DMS 273 treated with DMSO at 0.1 percent for 48 hours (cell line): ENCODE results near the gene ADH1C.
"Not testable (repeated sequence)": the region's sequence is repeated elsewhere in the genome, so short reads cannot be mapped to it uniquely, and the experiment has no call there.

Experiments used
- DNase-seq: peaks from one replicate; lab custom pipeline; 2025; lab: John Stamatoyannopoulos, UW

ADH1C gene

GRCh38 chr4:99352602-99353537 lies at the start of gene ADH1C:
TSS of gene ADH1C (minus strand) at chr4:99352746. CDS start at chr4:99352675, 71 bp downstream.
- no peak for DNase-seq

DNA sequence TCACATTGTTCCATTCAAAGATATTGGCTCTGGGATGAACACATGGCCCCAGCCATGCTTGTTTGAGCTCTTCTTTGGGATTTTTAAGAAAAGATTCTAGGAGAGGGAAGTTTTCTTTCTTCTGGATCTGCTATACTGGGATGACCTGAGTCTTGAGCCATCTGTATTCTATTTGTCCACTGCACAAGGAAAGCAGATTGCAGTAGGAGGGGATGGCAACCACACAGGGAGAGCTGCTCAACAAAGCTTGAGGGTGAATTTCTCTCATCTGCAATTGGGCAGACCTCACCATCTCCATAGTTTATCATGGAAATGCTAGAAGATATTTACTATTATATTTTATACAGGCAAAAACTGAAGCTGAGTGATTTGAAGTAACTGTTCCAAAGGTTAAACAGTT lies 48.3 kb upstream of the ADH1C start:
- DNase-seq = no peak

- DNase-seq = no peak
Observed at GRCh38 chr4:99399017-99399416, 46.5 kb upstream of the ADH1C start.

DNA sequence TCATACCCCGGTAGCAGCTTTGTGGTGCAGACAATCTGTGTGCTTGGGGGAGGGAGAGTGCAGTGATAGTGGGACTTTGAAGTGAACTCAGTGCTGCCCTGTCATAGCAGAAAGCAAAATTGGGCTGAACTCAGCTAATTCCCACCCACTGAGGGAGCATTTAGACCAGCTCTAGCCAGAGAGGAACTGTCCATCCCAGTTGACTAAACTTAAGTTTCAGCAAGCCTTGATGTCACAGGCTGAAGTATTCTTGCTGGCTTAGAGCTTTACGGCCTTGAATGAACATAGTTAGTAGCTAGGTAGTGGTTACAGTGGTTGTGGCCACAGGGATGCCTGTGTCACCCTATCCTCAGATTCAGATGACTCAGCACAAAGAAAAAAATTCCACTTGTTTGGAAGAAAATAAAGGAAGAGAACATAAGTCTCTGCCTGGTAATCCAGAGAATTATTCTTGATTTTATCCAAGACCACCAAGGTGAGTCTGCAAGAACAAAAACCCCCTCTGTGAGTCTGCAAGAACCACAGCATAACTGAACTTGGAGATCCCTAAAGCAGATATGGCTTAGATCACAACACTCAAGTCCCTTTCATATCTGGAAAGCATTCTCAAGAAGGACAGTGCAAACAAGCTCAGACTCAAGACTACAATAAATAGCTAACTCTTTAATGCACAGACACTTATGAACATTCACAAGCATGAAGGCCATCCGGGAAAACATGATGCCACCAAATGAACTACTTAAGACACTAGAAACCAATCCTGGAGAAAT lies 43.2 kb upstream of the ADH1C start:
- DNase-seq = no peak

- DNase-seq = no peak
Observed at GRCh38 chr4:99394896-99395295, 42.4 kb upstream of the ADH1C start.

DNA sequence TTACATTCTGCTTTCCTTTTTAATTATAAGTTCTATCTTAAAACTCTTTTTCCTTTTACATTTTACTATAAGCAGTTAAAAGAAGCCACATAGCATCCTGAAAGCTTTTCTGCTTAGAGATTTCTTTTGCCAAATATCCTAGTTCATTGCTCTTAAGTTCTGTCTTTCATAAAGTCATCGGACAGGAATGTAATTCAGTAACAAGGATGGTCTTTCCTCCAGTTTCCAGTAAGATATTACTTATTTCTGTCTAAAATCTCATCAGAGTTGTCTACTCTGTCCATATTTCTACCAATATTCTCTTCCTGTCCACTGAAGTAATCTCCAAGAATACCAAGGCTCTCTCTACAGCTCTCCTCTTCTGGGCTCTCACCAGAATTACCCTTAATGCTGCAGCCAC lies 37.5 kb upstream of the ADH1C start:
- DNase-seq = no peak

DNA sequence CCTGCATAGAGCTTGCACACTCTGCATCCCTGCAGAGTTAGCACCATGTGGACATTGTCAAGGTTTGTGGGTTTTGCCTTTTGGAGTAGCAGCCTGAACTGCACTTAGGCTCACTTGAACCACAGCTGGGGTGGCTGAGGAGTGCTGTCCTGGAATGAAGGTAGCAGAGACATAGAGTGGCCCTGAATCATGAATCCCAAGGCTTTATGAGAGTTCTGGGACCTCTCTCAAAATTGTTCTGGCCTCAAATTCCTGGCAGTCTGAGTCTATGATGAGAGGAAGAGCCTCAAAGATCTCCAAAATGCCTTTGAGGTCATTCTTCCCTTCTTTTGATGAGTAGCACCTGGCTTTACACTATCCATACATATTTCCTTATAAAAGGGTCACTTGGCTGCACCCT lies 37.1 kb upstream of the ADH1C start:
- no peak for DNase-seq

DNA sequence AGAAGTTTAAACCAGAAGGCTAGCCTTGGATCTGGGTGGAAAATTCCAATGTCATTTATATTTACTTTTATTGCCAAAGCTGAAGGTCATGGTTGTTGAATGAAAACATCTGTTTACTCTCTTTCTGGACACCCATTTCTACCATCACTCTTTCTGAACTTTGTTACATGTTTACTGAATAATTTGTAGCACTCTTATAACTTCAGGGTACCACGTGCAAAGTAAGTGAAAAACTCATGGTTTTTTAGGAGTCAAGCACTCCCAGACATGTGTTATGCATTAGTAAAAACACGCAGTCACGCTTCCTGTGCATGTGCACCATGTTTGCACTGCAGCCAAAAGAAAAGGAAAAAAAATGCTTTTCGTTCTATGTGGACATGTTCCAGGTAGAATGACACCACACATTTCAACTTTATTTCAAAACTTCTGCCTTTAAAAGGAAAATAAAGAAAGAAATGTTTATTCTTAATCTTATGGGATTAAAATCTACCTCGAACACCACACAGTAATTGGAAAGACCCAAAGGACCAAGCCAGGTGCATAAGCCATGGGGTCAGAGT lies 31.4 kb upstream of the ADH1C start:
- no peak for DNase-seq

DNA sequence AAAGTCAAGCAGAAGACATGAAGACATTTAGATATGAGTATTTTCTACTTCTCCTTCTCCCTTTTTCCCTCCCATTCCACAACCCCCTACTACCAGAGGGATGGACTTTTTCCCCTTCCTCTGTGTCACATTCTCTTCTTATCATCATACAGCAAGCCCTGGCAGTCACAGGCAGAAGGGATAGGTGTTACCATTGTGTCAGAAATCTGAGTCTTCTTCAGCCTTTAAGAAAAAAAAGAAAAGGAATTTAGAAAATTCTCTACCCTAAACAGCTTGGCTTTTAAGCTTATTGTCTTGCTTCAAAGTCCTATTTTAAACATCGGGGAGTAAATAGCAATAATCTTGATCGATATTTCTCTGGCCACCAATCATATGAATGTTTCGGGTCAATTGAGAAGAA lies 30.9 kb upstream of the ADH1C start:
- no peak for DNase-seq

- no peak for DNase-seq
Observed at GRCh38 chr4:99382745-99383360, 30.3 kb upstream of the ADH1C start.

- no peak for DNase-seq
Observed at GRCh38 chr4:99381588-99382175, 29.1 kb upstream of the ADH1C start.

GRCh38 chr4:99379571-99379970 lies 27.0 kb upstream of the ADH1C start:
- DNase-seq = no peak

DNA sequence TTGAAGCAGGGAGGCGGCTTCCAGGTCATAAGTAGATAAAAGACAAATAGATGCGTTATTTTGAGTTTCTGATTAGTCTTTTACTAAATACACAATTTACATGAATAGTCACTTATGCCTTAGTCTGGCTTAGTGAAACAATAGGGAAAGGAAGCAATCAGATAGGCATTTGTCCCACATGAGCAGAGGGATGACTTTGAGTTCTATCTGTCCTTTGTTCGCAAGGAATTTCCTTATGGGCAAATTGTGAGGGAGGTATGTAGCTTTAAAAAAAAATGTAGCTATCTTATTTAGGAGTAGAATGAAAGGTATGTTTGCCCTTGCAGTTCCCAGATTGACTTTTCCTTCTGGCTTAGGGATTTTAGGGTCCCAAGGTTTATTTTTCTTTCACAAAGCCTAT lies 26.3 kb upstream of the ADH1C start:
- no peak for DNase-seq

- not testable (repeated sequence) for DNase-seq
Observed at GRCh38 chr4:99377341-99377740, 24.8 kb upstream of the ADH1C start.

DNA sequence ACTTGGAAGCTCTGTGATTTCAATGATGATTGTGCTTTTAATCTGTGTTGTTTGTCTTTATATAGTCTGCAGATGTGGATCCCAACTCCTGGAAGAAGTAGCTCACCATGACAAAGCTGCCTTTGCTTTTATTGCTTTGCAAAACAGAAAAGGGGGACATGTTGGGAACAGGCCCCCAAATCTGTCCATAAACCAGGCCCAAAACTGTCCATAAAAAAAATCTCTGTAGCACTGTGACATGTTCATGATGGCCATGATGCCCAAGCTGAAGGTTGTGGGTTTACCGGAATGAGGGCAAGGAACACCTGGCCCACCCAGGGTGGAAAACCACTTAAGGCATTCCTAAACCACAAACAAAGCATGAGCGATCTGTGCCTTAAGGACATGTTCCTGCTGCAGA lies 19.9 kb upstream of the ADH1C start:
- DNase-seq = not testable (repeated sequence)

DNA sequence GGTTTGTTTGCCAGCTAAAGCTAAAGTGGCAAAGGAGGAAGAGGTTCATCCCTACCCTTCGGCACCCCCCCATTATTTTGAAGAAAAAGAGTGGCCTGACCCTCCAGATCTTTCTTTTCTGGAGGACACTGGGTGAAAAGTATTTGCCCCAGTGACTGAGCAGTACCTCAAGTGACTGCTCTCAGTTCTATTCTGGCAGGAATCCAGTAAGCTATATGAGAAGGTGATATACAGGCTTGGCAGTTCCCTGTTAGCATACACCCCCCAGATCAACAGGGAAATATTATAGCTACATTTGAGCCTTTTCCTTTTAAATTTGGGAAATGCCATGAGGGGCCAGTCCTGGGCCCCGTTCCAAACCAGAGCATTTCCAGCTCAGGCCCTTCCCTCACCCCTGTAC lies 15.3 kb upstream of the ADH1C start:
- DNase-seq = not testable (repeated sequence)

GRCh38 chr4:99366491-99366890 lies 13.9 kb upstream of the ADH1C start:
- no peak for DNase-seq

GRCh38 chr4:99362768-99363167 lies 10.2 kb upstream of the ADH1C start:
- DNase-seq = no peak

GRCh38 chr4:99361899-99362275 lies 9.3 kb upstream of the ADH1C start:
- no peak for DNase-seq

DNA sequence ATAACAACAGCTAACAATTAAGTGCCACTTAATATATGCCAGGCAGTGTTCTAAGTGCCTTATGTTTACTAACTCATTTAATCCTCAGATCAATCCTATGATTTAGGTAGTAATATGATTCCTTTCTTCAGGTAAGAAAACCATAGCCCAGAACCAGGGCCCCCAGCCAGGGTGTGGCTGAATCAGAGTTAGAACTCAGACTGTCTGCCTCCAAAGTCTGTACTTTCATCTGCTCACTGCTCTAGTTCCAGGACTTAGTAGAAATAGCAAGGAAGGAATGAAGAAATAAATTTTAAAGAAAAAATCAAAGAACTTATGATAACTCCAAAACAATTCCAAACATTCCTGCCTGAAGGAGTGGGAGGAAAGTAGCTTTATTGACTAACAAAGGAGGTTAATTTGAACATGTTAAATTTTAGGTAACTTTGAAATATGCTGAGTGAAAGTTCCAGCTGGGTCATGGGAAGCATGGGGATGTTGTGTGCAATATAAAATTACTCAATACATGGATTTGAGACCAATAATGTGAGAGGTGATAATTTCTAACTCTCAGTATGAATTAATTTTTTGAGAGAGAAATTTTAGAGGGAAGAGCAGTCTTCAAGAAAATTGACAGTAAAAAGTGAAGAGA lies 8.8 kb upstream of the ADH1C start:
- DNase-seq = no peak

DNA sequence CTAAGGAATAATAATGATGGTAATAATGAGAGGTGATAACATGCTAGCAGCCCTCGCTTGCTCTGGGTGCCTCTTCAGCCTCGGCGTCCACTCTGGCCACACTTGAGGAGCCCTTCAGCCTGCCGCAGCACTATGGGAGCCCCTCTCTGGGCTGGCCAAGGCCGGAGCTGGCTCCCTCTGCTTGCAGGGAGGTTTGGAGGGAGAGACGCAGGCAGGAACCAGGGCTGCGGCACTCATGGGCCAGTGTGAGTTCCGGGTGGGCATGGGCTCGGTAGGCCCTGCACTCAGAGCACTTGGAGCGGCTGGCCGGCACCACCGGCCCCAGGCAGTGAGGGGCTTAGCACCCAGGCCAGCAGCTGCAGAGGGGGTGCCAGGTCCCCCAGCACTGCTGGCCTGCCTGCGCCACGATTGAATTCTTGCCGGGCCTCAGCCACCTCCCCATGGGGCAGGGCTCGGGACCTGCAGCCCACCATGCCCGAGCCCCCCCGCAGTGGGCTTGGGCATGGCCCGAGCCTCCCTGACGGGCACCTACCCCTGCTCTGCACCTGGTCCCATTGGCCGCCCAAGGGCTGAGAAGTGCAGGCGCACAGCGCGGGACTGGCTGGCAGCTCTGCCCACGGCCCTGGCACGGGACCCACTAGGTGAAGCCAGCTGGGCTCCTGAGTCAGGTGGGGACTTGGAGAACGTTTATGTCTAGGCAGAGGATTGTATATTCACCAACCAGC lies 7.1 kb upstream of the ADH1C start:
- no peak for DNase-seq
